Sigmoid colon (tissue), 7 donors: Measurements from ENCODE around the gene PTPRE. TPM values are rescaled to one million over a fixed set of nuclear protein-coding genes. Genes with fewer than 3 reads are reported as not detected.

Experiments
- DNase-seq: peaks from one replicate; pipeline ENCODE4 v3.0.0-alpha.2; 2019
- H3K27ac ChIP-seq, 4 donors: fragments of 200-600 bp; sonication (generic); one replicate each; pipeline ENCODE4 v1.5.1; 2016 to 2019; ENCODE audit warnings: mild to moderate bottlenecking in 1 of 4
- H3K27me3 ChIP-seq, 3 donors: fragments of 200-600 bp; sonication (generic); one replicate each; pipeline ENCODE4 v1.5.1; 2019; ENCODE audit warnings: mild to moderate bottlenecking in 1 of 3
- H3K36me3 ChIP-seq, 4 donors: fragments of 200-600 bp; sonication (generic); one replicate each; pipeline ENCODE4 v1.5.1; 2016 to 2019
- H3K4me1 ChIP-seq, 4 donors: fragments of 200-600 bp; sonication (generic); one replicate each; pipeline ENCODE4 v1.5.1; 2017 to 2019
- H3K4me3 ChIP-seq, 4 donors: fragments of 200-600 bp; sonication (generic); one replicate each; pipeline ENCODE4 v1.5.1; 2017 to 2019; ENCODE audit warnings: mild to moderate bottlenecking in 2 of 4, moderate library complexity in 1 of 4
- H3K9me3 ChIP-seq, 4 donors: fragments of 200-600 bp in 3 of 4; sonication (generic) in 3 of 4; one replicate each; pipeline versions ENCODE4 v1.5.1 to v1.6.1; 2013 to 2019
- CTCF ChIP-seq, 4 experiments: fragments of 450-650 bp in 3 of 4; fragments of 200-600 bp in 1 of 4; IDR thresholded peaks; one replicate each; pipeline ENCODE4 v1.5.1; 2016 to 2019; ENCODE audit warnings: antibody characterized with exemption in 4 of 4, mild to moderate bottlenecking in 3 of 4, moderate library complexity in 2 of 4
- EP300 ChIP-seq, 4 donors: sonication (generic); formaldehyde crosslinking; IDR thresholded peaks; one replicate each; pipeline ENCODE4 v1.6.1; 2017; ENCODE audit warnings: antibody characterized with exemption in 4 of 4
- POLR2A ChIP-seq, 2 donors: fragments of 450-650 bp; IDR thresholded peaks; one replicate each; pipeline ENCODE4 v1.6.1; 2016; ENCODE audit warnings: antibody characterized with exemption in 2 of 2, mild to moderate bottlenecking in 2 of 2, moderate library complexity in 2 of 2
- POLR2AphosphoS5 ChIP-seq, 4 donors: sonication (generic); formaldehyde crosslinking; IDR thresholded peaks; one replicate each; pipeline ENCODE4 v1.6.1; 2017; ENCODE audit warnings: antibody characterized with exemption in 4 of 4
- WGBS, 2 donors: extraction: QIAGEN DNeasy Blood & Tissue Kit; methylation state at CpG; one replicate each; pipeline ENCODE4 v1.1.7; 2013; 5-methylcytosine and 5-hydroxymethylcytosine counted together
- intact Hi-C: fragments of 100-400 bp; cut with DNase I; formaldehyde crosslinking; loops from one replicate; pipeline ENCODE4 v1.15.1; 2023
- polyA plus RNA-seq, 3 donors: library from polyadenylated mRNA; stranded (reverse); fragments of 200-250 nt; gene quantifications; one replicate each; pipeline ENCODE4 v1.2.3, GENCODE V29; 2013
- total RNA-seq, 4 donors: library from RNA; depleted of rRNA; stranded (reverse); fragments of >200 nt; gene quantifications; one replicate each; pipeline ENCODE4 v1.1.0, GENCODE V29; 2016
- donor health status: healthy with polysubstance abuse.
- donor health status: Bipolar disorder and iron deficiency.
- donor health status: healthy.

Gene PTPRE
- total and polyA plus RNA-seq, 7 donors: 4.2 to 17.9 (median 11.9) TPM

DNA sequence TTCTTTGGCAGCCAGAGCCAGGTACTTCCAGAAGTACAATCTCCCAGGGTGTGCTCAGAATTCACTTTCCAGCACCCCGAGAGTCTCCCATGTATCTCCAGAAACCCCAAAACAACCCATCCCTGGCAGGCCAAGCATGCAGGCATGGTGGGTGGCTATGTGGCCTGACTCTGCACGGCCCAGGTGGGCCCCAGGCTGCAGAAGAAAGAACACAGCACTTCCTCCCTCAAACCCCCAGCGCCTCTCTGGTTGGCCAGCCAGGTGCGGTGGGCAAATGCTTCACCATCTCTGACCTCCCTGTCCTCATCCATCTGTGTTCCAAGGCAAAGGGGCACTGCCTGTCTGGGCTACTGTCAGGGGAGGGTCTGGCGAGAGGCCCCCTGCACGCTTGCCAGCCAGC lies 119.0 kb downstream of the PTPRE start:
- no peaks in the 10 kb centered on the region for H3K4me1 ChIP-seq
- intact Hi-C loops: no loop called here
- TF ChIP-seq POLR2A (IDR thresholded peaks at IDR 0.05): no peak
- H3K27me3 ChIP-seq: no peaks in the 10 kb centered on the region
- H3K9me3 ChIP-seq: no peaks in the 10 kb centered on the region
- WGBS, 2 donors: 71 to 93% methylated on average over 6 of the region's 6 CpGs
- no peak overlapping the region for H3K27ac ChIP-seq
- H3K4me3 ChIP-seq: no peak overlapping the region
- no peaks in the 10 kb centered on the region for H3K36me3 ChIP-seq
- DNase-seq: peak; percentile 42

DNA sequence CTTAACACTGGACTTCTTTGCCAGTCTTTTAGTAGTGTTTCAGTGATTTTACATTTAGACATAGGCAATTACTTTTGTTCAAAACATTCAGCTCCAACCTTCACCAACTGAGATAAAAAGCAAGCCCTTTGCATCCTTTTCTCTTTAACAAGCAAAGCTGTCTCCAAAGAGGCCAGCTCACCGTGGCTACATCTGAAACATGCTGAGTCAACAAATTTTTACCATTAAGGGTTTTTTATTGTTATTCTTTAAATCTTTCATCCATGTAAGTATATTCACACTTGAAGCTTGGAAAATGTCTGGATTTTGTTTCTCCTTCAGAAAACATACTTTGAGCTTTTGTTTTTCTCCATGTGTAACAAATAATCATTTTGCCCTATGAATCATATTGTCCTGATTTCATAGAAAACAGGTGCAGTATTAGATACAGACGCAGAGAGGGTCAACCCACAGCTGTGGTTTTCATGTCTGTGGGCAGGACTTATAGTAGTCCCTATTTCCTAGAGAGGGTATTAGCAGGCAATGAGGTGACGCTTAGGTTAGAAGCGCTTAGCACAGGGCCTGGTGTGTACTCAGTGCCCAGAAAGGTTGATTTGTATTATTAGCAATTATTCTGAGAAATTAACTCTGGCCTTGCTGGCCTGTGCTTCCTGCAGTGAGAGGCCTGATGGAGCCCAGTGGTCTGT lies 119.9 kb downstream of the PTPRE start:
- no peak overlapping the region for H3K27ac ChIP-seq
- no peak overlapping the region for H3K4me3 ChIP-seq
- intact Hi-C loops: no loop called here
- H3K4me1 ChIP-seq: no peaks in the 10 kb centered on the region
- DNase-seq: peak; percentile 41
- H3K36me3 ChIP-seq: no peaks in the 10 kb centered on the region
- WGBS, 2 donors: 58 to 77% methylated on average over 4 of the region's 4 CpGs
- H3K9me3 ChIP-seq: no peaks in the 10 kb centered on the region
- no peak for TF ChIP-seq POLR2AphosphoS5 (IDR thresholded peaks at IDR 0.05)
- no peak for TF ChIP-seq CTCF (IDR thresholded peaks at IDR 0.05)
- TF ChIP-seq EP300 (IDR thresholded peaks at IDR 0.05): no peak
- TF ChIP-seq POLR2A (IDR thresholded peaks at IDR 0.05): no peak
- no peaks in the 10 kb centered on the region for H3K27me3 ChIP-seq

GRCh38 chr10:128027306-128027705 lies 120.4 kb downstream of the PTPRE start:
- Histone ChIP-seq H3K4me1 (no peaks in the 10 kb centered on the region), H3K27ac (no peak overlapping the region), H3K36me3 (no peaks in the 10 kb centered on the region), H3K9me3 (no peaks in the 10 kb centered on the region), H3K4me3 (no peak overlapping the region), H3K27me3 (no peaks in the 10 kb centered on the region)
- peak; percentile 3 for DNase-seq
- intact Hi-C loops: no loop called here
- 91 to 92% methylated on average over 8 of the region's 8 CpGs for WGBS, 2 donors
- TF ChIP-seq EP300 (IDR thresholded peaks at IDR 0.05): no peak
- TF ChIP-seq CTCF (IDR thresholded peaks at IDR 0.05): no peak
- TF ChIP-seq POLR2AphosphoS5 (IDR thresholded peaks at IDR 0.05): no peak

DNA sequence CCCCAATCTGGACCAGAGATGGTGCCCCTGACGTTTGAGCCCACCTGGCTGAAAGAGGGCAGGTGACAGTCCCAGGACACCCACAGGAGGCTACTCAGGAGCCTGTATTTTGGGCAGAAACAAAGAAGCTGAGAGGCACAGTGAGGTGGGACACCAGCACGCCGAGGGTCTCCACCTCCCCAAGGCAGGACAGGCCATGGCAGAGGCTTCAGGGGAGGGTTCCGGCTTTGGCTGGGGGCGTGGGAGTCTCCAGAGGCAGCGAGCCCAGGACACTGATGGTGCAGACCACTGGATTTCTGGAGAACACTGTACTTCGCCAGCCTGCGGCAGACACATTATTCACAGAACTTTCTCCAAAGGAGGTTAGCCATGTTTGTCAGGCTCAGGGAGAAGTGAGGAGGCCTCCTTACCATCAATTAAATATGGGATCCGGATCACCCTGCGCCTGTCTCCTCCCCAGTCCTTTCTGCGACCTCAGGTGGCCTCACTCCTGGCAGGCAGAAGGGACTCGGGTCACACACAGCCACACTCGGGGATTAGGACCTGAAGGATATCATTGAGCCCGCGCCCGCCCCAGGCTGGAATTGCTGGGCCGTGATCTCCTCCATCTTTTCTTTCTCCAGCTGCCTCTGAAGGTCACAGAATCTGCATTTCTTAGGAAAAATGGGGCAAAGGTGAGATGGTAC lies 121.1 kb downstream of the PTPRE start:
- Histone ChIP-seq H3K4me3 (no peak overlapping the region), H3K9me3 (no peaks in the 10 kb centered on the region), H3K4me1 (no peaks in the 10 kb centered on the region), H3K27me3 (no peaks in the 10 kb centered on the region), H3K27ac (no peak overlapping the region), H3K36me3 (no peaks in the 10 kb centered on the region)
- intact Hi-C loops: no loop called here
- no peak for TF ChIP-seq CTCF (IDR thresholded peaks at IDR 0.05)
- no peak for TF ChIP-seq EP300 (IDR thresholded peaks at IDR 0.05)
- no peak for TF ChIP-seq POLR2A (IDR thresholded peaks at IDR 0.05)
- TF ChIP-seq POLR2AphosphoS5 (IDR thresholded peaks at IDR 0.05): no peak
- 93 to 94% methylated on average over 17 of the region's 17 CpGs for WGBS, 2 donors
- DNase-seq: peak; percentile 44

- H3K9me3 ChIP-seq: no peaks in the 10 kb centered on the region
- WGBS, 2 donors: 90 to 92% methylated on average over 24 of the region's 24 CpGs
- TF ChIP-seq POLR2AphosphoS5 (IDR thresholded peaks at IDR 0.05) (no peak), EP300 (IDR thresholded peaks at IDR 0.05) (no peak), CTCF (IDR thresholded peaks at IDR 0.05) (no peak), POLR2A (IDR thresholded peaks at IDR 0.05) (no peak)
- no peaks in the 10 kb centered on the region for H3K27me3 ChIP-seq
- no peaks in the 10 kb centered on the region for H3K4me1 ChIP-seq
- no peak overlapping the region for H3K4me3 ChIP-seq
- DNase-seq: peak; percentile 47
- intact Hi-C loops: no loop called here
- no peak overlapping the region for H3K27ac ChIP-seq
- no peaks in the 10 kb centered on the region for H3K36me3 ChIP-seq
Observed at GRCh38 chr10:128028508-128029289, 121.8 kb downstream of the PTPRE start.
